Testis (tissue), 5 donors: ENCODE measurements around the gene DDI2. TPM values are rescaled to one million over a fixed set of nuclear protein-coding genes. Genes with fewer than 3 reads are reported as not detected.
A peak's percentile ranks its signal among the peaks of the same experiment; 100 is the strongest.

Experiments
- DNase-seq: peaks from one replicate; pipeline ENCODE4 v3.0.0-alpha.2; 2019
- H3K27ac ChIP-seq, 2 donors: fragments of 200-600 bp; sonication (generic); one replicate each; pipeline ENCODE4 v1.5.1; 2019
- H3K27me3 ChIP-seq: fragments of 200-600 bp; sonication (generic); one replicate; pipeline ENCODE4 v1.5.1; 2019
- H3K36me3 ChIP-seq: fragments of 200-600 bp; sonication (generic); one replicate; pipeline ENCODE4 v1.5.1; 2017; ENCODE audit warnings: low read depth; ENCODE audit errors: missing control alignments
- H3K4me1 ChIP-seq: fragments of 200-600 bp; sonication (generic); one replicate; pipeline ENCODE4 v1.5.1; 2019
- H3K4me3 ChIP-seq, 2 donors: fragments of 200-600 bp; sonication (generic); one replicate each; pipeline ENCODE4 v1.5.1; 2017 to 2019
- H3K9me3 ChIP-seq: fragments of 200-600 bp; sonication (generic); one replicate; pipeline ENCODE4 v1.5.1; 2017
- CTCF ChIP-seq, 3 experiments: fragments of 450-650 bp in 2 of 3; fragments of 200-600 bp in 1 of 3; sonication (generic) in 1 of 3; IDR thresholded peaks; one replicate each; pipeline ENCODE4 v1.5.1; 2016 to 2019; ENCODE audit warnings: antibody characterized with exemption in 3 of 3, mild to moderate bottlenecking in 2 of 3, moderate library complexity in 1 of 3
- POLR2A ChIP-seq: fragments of 450-650 bp; IDR thresholded peaks from one replicate; pipeline ENCODE4 v1.6.1; 2017; ENCODE audit warnings: antibody characterized with exemption, mild to moderate bottlenecking, moderate library complexity
- WGBS, 2 donors: methylation state at CpG; one replicate each; pipeline ENCODE4 v1.1.5; 2018; 5-methylcytosine and 5-hydroxymethylcytosine counted together
- intact Hi-C: fragments of 100-400 bp; cut with DNase I; formaldehyde crosslinking; loops from one replicate; pipeline ENCODE4 v1.15.1; 2023; ENCODE audit warnings: low total_unique reads
- long read RNA-seq, 2 donors: transcript quantifications; one replicate each; lab custom pipeline, GENCODE V29; 2026
- polyA plus RNA-seq: library from polyadenylated mRNA; stranded (reverse); fragments of 350-450 nt; fragmentation: Illumina TruSeq; extraction: RNeasy Lipid Tissue Mini Kit (QIAGEN cat#74804); gene quantifications from one replicate; pipeline ENCODE4 v1.2.3, GENCODE V29; 2014; ENCODE audit warnings: low read depth, low replicate concordance; ENCODE audit not compliant: insufficient read depth
- total RNA-seq, 2 donors: library from RNA; depleted of rRNA; stranded (reverse); fragments of >200 nt; gene quantifications; one replicate each; pipeline ENCODE4 v1.2.3, GENCODE V29; 2016

The DDI2 gene
- total RNA-seq (10 to 100 TPM; 45.2 to 54.2 TPM), polyA plus RNA-seq (9.6 TPM)
- long read RNA-seq, donor 1, full-length matches to known transcripts = 5 of 5 reads
- long read RNA-seq, donor 1, partial matches to known transcripts = 0 of 5 reads
- long read RNA-seq, donor 1, other reads (novel, unspliced or antisense) = 0 of 5 reads
- long read RNA-seq, donor 2, full-length matches to known transcripts = 1 of 1 reads
- long read RNA-seq, donor 2, partial matches to known transcripts = 0 of 1 reads
- long read RNA-seq, donor 2, other reads (novel, unspliced or antisense) = 0 of 1 reads

GRCh38 chr1:15617173-15618076, at the start of gene DDI2:
Gene DDI2, plus strand, starts transcription at chr1:15617458. Its CDS starts 213 bp downstream, at chr1:15617671.
- Histone ChIP-seq H3K36me3 (no peaks in the 10 kb centered on the region), H3K27ac (peak within 1 kb of the TSS; percentile 75 to 92), H3K4me1 (peaks cover 18% of the 10 kb centered on the region), H3K4me3 (peak within 1 kb of the TSS; percentile 76 to 81), H3K27me3 (no peaks in the 10 kb centered on the region), H3K9me3 (no peaks in the 10 kb centered on the region)
- peak; percentile 98 for DNase-seq
- 1% methylated on average over 26 to 79 of the region's 86 CpGs for WGBS, 2 donors
- TF ChIP-seq POLR2A = peak; percentile 83
- no peak for TF ChIP-seq CTCF (IDR thresholded peaks at IDR 0.05)
- intact Hi-C loops = no loop called here

- WGBS, 2 donors = 92% methylated on average over 18 of the region's 18 CpGs
- TF ChIP-seq CTCF (IDR thresholded peaks at IDR 0.05) = no peak
- no peak for TF ChIP-seq POLR2A
- H3K27me3 ChIP-seq = no peaks in the 10 kb centered on the region
- no peaks in the 10 kb centered on the region for H3K9me3 ChIP-seq
- intact Hi-C loops = no loop called here
- H3K4me1 ChIP-seq = no peaks in the 10 kb centered on the region
- no peaks in the 10 kb centered on the region for H3K36me3 ChIP-seq
- no peak for DNase-seq
- H3K4me3 ChIP-seq = no peak overlapping the region
- no peak overlapping the region for H3K27ac ChIP-seq
Measured at GRCh38 chr1:15568387-15569073, 48.7 kb upstream of the DDI2 start.

- no peak overlapping the region for H3K4me3 ChIP-seq
- H3K36me3 ChIP-seq = no peaks in the 10 kb centered on the region
- H3K27me3 ChIP-seq = no peaks in the 10 kb centered on the region
- no peaks in the 10 kb centered on the region for H3K4me1 ChIP-seq
- intact Hi-C loops = no loop called here
- no peak for DNase-seq
- H3K9me3 ChIP-seq = no peaks in the 10 kb centered on the region
- WGBS, 2 donors = 87 to 89% methylated on average over 1 of the region's 1 CpG
- TF ChIP-seq POLR2A (no peak), CTCF (IDR thresholded peaks at IDR 0.05) (no peak)
- H3K27ac ChIP-seq = no peak overlapping the region
Measured at GRCh38 chr1:15570861-15571260, 46.4 kb upstream of the DDI2 start.

GRCh38 chr1:15571266-15571665, 46.0 kb upstream of the DDI2 start:
- Histone ChIP-seq H3K9me3 (no peaks in the 10 kb centered on the region), H3K4me1 (no peaks in the 10 kb centered on the region), H3K27ac (no peak overlapping the region), H3K27me3 (no peaks in the 10 kb centered on the region), H3K4me3 (no peak overlapping the region), H3K36me3 (no peaks in the 10 kb centered on the region)
- intact Hi-C loops = no loop called here
- no peak for DNase-seq
- TF ChIP-seq POLR2A (no peak), CTCF (IDR thresholded peaks at IDR 0.05) (no peak)
